Measurements from ENCODE around the gene CD8A. TPM values are rescaled to one million over a fixed set of nuclear protein-coding genes. Genes with fewer than 3 reads are reported as not detected.
A peak's percentile ranks its signal among the peaks of the same experiment; 100 is the strongest.

Gene CD8A
- total RNA-seq, 2 experiments from 2014 or later = 419 to 432 TPM

DNA sequence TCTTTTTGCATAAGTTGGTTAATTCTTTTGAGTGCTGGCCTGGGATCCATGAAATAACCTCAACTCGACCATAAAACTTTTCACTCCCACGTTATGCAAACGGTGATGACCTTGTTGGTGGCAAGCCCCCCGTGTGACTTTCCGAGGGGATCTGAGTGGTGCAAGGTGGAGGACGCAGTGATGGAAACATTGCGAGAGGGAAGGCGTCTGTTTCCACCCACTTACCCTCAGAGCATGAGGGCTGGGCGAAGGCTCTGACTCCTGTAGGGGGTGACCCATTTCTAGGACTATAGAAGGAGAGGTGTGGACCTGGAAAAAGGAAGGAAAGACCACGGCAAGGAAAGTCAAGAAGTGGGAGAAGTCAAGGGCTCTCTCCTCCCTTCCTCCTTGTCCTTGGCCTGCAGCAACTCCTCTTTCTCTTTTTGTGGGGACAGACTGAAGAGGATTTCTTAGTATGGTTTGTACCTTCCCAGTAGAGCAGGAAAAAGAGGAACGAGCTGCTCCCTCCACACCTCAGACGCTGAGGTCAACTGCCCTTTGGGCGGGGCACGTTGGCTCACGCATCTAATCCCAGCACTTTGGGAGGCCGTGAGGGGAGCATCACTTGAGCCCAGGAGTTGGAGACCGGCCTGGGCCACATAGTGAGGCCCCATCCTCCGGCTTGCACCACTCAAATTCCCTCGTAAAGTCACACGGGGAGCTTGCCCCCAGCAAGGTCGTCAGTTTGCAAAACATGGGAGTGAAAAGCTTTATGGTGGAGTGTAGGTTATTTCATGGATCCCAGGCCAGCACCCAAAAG, 15.5 kb upstream of the CD8A start:
- ChIA-PET CTCF (interaction anchor here (1.0 to 3.4 kb wide), 11 partner anchors 10 to 45 kb away, joined by 3 to 37 read pairs (median 10); partner anchors contain the start of gene CD8A), POLR2A (interaction anchor here (0.7 to 7.2 kb wide), 11 partner anchors 9 to 43 kb away, joined by 3 to 156 read pairs (median 8); partner anchors contain the start of gene CD8A)
- peak; percentile 80 for DNase-seq
- Mint-ChIP-seq H3K4me1 (ENCODE audit: low read depth) (peaks cover 26% of the 10 kb centered on the region), H3K27me3 (no peaks in the 10 kb centered on the region), H3K9me3 (no peaks in the 10 kb centered on the region), H3K36me3 (ENCODE audit: low read depth) (peaks cover 43% of the 10 kb centered on the region), H3K4me3 (peak overlapping the region; percentile 87), H3K27ac (peak overlapping the region; percentile 90)
- peak; percentile 9 for ATAC-seq
- TF ChIP-seq, protein P1, sequence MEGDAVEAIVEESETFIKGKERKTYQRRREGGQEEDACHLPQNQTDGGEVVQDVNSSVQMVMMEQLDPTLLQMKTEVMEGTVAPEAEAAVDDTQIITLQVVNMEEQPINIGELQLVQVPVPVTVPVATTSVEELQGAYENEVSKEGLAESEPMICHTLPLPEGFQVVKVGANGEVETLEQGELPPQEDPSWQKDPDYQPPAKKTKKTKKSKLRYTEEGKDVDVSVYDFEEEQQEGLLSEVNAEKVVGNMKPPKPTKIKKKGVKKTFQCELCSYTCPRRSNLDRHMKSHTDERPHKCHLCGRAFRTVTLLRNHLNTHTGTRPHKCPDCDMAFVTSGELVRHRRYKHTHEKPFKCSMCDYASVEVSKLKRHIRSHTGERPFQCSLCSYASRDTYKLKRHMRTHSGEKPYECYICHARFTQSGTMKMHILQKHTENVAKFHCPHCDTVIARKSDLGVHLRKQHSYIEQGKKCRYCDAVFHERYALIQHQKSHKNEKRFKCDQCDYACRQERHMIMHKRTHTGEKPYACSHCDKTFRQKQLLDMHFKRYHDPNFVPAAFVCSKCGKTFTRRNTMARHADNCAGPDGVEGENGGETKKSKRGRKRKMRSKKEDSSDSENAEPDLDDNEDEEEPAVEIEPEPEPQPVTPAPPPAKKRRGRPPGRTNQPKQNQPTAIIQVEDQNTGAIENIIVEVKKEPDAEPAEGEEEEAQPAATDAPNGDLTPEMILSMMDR (IDR thresholded peaks at IDR 0.05) = no peak
- intact Hi-C loops (cut with micrococcal nuclease) = loop anchor here (1.0 to 2.0 kb wide), 2 partner anchors 15 to 41 kb away; no protein-coding TSS in a partner anchor

DNA sequence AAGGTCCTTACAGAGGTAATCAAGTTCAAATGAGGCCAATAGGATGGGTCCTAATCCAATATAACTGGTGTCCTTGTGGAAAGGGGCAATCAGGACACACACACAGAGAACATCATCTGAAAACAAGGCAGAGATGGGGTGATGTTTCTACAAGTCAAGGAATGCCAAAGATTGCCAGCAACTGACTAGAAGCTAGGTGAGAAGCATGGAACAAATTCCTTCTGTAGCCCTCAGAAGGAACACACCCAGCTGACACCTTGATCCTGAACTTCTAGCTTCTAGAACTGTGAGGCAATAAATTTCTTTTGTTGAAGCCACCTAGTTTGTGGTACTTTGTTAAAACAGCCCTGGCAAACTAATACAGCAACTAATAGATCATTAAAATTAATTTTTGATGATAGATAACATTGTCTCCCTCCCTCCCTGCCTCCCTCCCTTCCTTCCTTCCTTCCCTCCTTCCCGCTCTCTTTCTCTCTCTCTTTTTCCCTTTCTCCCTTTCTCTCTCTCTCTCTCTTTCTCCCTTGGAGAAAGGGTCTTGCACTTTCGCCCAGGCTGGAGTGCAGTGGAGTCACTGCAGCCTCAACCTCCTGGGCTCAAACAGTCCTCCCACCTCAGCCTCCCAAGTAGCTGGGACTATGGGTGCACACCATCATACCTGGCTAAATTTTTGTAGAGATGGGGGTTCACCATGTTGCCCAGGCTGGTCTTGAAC, 10.3 kb upstream of the CD8A start:
- Mint-ChIP-seq H3K9me3 (peaks cover 14% of the 10 kb centered on the region), H3K4me1 (ENCODE audit: low read depth) (peaks cover 23% of the 10 kb centered on the region), H3K27me3 (no peaks in the 10 kb centered on the region), H3K36me3 (ENCODE audit: low read depth) (peaks cover 42% of the 10 kb centered on the region), H3K4me3 (no peak overlapping the region), H3K27ac (no peak overlapping the region)
- CTCF ChIA-PET = interaction anchor here (1.3 kb wide), 1 partner anchor 33 kb away, joined by 3 read pairs; no protein-coding TSS in a partner anchor
- POLR2A ChIA-PET = interaction anchor here (0.9 kb wide), 1 partner anchor 16 kb away, joined by 3 read pairs; no protein-coding TSS in a partner anchor
- ATAC-seq (no peak), DNase-seq (no peak)
- TF ChIP-seq, protein P1 (IDR thresholded peaks at IDR 0.05) = no peak
- intact Hi-C loops (cut with micrococcal nuclease) = no loop called here

DNA sequence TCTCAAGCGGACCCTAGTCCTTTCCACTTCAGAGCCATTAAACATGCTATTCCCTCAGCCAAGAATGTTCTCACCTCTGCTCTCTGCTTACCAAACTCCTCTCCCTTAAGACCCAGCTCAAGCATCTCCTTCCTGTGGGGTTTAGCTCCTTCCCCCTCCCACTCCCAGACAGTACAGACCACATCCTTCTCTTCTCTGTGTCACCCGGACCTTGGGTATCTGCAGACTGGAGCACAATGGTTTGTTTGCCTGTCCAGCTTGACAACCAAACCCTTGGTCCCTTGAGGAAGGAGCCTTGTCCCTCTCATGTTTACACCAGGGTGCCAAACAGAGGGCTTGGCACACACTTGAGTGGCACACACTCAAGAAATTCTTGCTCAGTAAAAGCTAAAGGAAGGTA, 4.1 kb upstream of the CD8A start:
- TF ChIP-seq, protein P1 (IDR thresholded peaks at IDR 0.05) = no peak
- ChIA-PET CTCF (interaction anchor here (1.2 to 4.2 kb wide), 5 partner anchors 9 to 30 kb away, joined by 3 to 25 read pairs (median 7); no protein-coding TSS in a partner anchor), POLR2A (interaction anchor here (0.8 to 8.5 kb wide), 5 partner anchors 9 to 353 kb away, joined by 4 to 156 read pairs (median 13); partner anchors contain the start of gene KDM3A)
- ATAC-seq (peak; percentile 29), DNase-seq (peak; percentile 54)
- H3K36me3 Mint-ChIP-seq (ENCODE audit: low read depth) = peaks cover 56% of the 10 kb centered on the region
- peak overlapping the region; percentile 89 for H3K27ac Mint-ChIP-seq
- peak overlapping the region; percentile 57 for H3K4me3 Mint-ChIP-seq
- H3K9me3 Mint-ChIP-seq = peaks cover 24% of the 10 kb centered on the region
- intact Hi-C loops (cut with micrococcal nuclease) = no loop called here
- peaks cover 35% of the 10 kb centered on the region for H3K4me1 Mint-ChIP-seq (ENCODE audit: low read depth)
- no peaks in the 10 kb centered on the region for H3K27me3 Mint-ChIP-seq

DNA sequence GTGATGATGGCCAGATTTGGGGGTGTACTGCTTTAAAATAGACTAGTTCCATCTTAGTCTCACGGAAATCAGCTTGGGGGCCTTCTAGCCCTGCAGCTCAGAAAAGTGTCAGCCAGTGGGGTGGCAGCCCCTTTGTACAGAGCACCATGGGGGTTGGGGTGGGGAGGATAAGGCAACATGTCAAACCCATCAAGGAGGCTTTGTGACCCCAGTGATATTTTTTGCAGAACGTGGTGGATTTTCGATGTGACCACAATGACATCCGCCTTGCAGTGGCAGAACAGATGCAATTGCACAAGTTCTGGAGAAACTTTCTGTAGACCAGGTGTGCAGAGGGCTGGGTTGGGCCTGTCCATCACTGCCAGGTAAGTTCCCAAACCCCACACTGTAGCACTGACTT, 3.0 kb upstream of the CD8A start:
- H3K4me1 Mint-ChIP-seq (ENCODE audit: low read depth) = peaks cover 35% of the 10 kb centered on the region
- CTCF ChIA-PET = interaction anchor here (2.4 to 4.1 kb wide), 3 partner anchors 11 to 29 kb away, joined by 13 to 37 read pairs (median 19); no protein-coding TSS in a partner anchor
- peaks cover 24% of the 10 kb centered on the region for H3K9me3 Mint-ChIP-seq
- peak overlapping the region; percentile 89 for H3K27ac Mint-ChIP-seq
- TF ChIP-seq, protein P1 (IDR thresholded peaks at IDR 0.05) = no peak
- H3K27me3 Mint-ChIP-seq = no peaks in the 10 kb centered on the region
- POLR2A ChIA-PET = interaction anchor here (2.2 to 8.5 kb wide), 3 partner anchors 8 to 32 kb away, joined by 13 to 156 read pairs (median 42); no protein-coding TSS in a partner anchor
- DNase-seq = peak; percentile 72
- intact Hi-C loops (cut with micrococcal nuclease) = no loop called here
- H3K4me3 Mint-ChIP-seq = peak overlapping the region; percentile 57
- ATAC-seq = peak; percentile 14
- peaks cover 64% of the 10 kb centered on the region for H3K36me3 Mint-ChIP-seq (ENCODE audit: low read depth)

Data from activated CD8-positive, alpha-beta T cell treated with anti-CD3 and anti-CD28 coated beads for 36 hours (primary cell).